GM12878 (cell line): ENCODE results near the gene ZNF761. TPM values are rescaled to one million over a fixed set of nuclear protein-coding genes. Genes with fewer than 3 reads are reported as not detected.
"Not testable (repeated sequence)": the region's sequence is repeated elsewhere in the genome, so short reads cannot be mapped to it uniquely, and the experiment has no call there.

Experiments
- ATAC-seq: fragments of 200-7000 bp; cut with Tn5 transposase; 3 replicates; pipeline ENCODE4 v1.9.1; 2020; ENCODE audit warnings: mild to moderate bottlenecking, moderate library complexity
- BruUV-seq: library from RNA; stranded (reverse); fragments of 400-500 nt; replicated peaks from 2 replicates; lab custom pipeline; 2021; lab: Mats Ljungman, UMichigan
- CTCF ChIA-PET: fragments of 300-600 bp; sonication (Branson Sonifier 250); formaldehyde crosslinking; extraction: SDS; loops from one replicate; lab custom pipeline; 2021; ENCODE audit warnings: inconsistent platforms; lab: Yijun Ruan, JAX
- POLR2A ChIA-PET: fragments of 350-600 bp; formaldehyde crosslinking; extraction: SDS; loops from one replicate; lab custom pipeline; 2021; ENCODE audit warnings: inconsistent platforms; lab: Charles Lee
- RAD21 ChIA-PET: fragments of 300-600 bp; sonication (Branson Sonifier 250); formaldehyde crosslinking; loops from one replicate; lab custom pipeline; 2023; ENCODE audit warnings: antibody characterized with exemption; ENCODE audit not compliant: unreplicated experiment; lab: Charles Lee
- SMC1A ChIA-PET: fragments of 300-600 bp; sonication (Branson Sonifier 250); formaldehyde crosslinking; loops from one replicate; lab custom pipeline; 2023; ENCODE audit not compliant: unreplicated experiment, uncharacterized antibody; lab: Charles Lee
- DNase-seq: peaks from one replicate; pipeline ENCODE4 v3.0.0-alpha.2; 2011; ENCODE audit warnings: low read depth, low spot score
- FAIRE-seq: peaks from 3 replicates; lab custom pipeline; 2011; peaks lifted over from hg19 to GRCh38; lab: Jason Lieb, UNC
- H2AFZ ChIP-seq: 2 replicates; pipeline ENCODE4 v1.6.0; 2011; ENCODE audit warnings: low read depth, low read length, control low read depth; ENCODE audit not compliant: control insufficient read depth
- H3K27ac ChIP-seq: 2 replicates; pipeline ENCODE4 v1.5.1; 2011; ENCODE audit warnings: control low read depth; ENCODE audit not compliant: control insufficient read depth, insufficient read depth
- H3K27me3 ChIP-seq, 2 experiments: replicated peaks in 1 of 2; 2 replicates each; pipeline versions ENCODE4 v1.6.0 to v1.6.1; 2011; ENCODE audit warnings: low read length in 1 of 2; ENCODE audit not compliant: control insufficient read depth in 2 of 2, insufficient read depth in 2 of 2
- H3K36me3 ChIP-seq, 2 experiments: 2 replicates each; pipeline ENCODE4 v1.5.1; 2011; ENCODE audit warnings: low read length in 1 of 2; ENCODE audit not compliant: control insufficient read depth in 2 of 2, insufficient read depth in 2 of 2
- H3K4me1 ChIP-seq: 2 replicates; pipeline ENCODE4 v1.6.1; 2011; ENCODE audit warnings: mild to moderate bottlenecking, low read length, moderate library complexity, mixed read lengths; ENCODE audit not compliant: control insufficient read depth, insufficient read depth
- H3K4me2 ChIP-seq: 2 replicates; pipeline ENCODE4 v1.6.0; 2011; ENCODE audit warnings: control low read depth; ENCODE audit not compliant: control insufficient read depth, insufficient read depth
- H3K4me3 ChIP-seq: fragments of 200-600 bp; sonication (generic); 2 replicates; pipeline ENCODE4 v1.5.1; 2016
- H3K79me2 ChIP-seq: 2 replicates; pipeline ENCODE4 v1.6.0; 2011; ENCODE audit warnings: low read length; ENCODE audit not compliant: control insufficient read depth, insufficient read depth
- H3K9ac ChIP-seq: 2 replicates; pipeline ENCODE4 v1.8.0; 2011; ENCODE audit warnings: low read length, control low read depth, mixed read lengths; ENCODE audit not compliant: control insufficient read depth, insufficient read depth
- H3K9me3 ChIP-seq: replicated peaks from 3 replicates; pipeline ENCODE4 v1.5.1; 2011; ENCODE audit warnings: mild to moderate bottlenecking, low read length; ENCODE audit not compliant: control insufficient read depth, insufficient read depth
- H4K20me1 ChIP-seq: 2 replicates; pipeline ENCODE4 v1.6.0; 2011; ENCODE audit not compliant: control insufficient read depth, insufficient read depth
- ZBTB11 ChIP-seq: fragments of 450-650 bp; formaldehyde crosslinking; IDR thresholded peaks from 2 replicates; pipeline ENCODE4 v1.5.0; 2022; ENCODE audit warnings: mild to moderate bottlenecking, missing genetic modification characterization
- WGBS: methylation state at CpG from one replicate; pipeline ENCODE4 v1.1.6; 2016; ENCODE audit warnings: low lambda C conversion rate; ENCODE audit not compliant: insufficient replicate concordance, insufficient coverage; ENCODE audit errors: missing lambda C conversion rate; 5-methylcytosine and 5-hydroxymethylcytosine counted together
- in situ Hi-C: fragments of 300-500 bp; cut with MboI; formaldehyde crosslinking; loops from 9 replicates; pipeline ENCODE4 v1.14.3; 2018; ENCODE audit warnings: mixed read lengths
- intact Hi-C: fragments of 100-400 bp; cut with micrococcal nuclease; formaldehyde crosslinking; loops from one replicate; pipeline ENCODE4 v1.14.2; 2022; ENCODE audit not compliant: unreplicated experiment
- polyA plus RNA-seq, 11 experiments: library from polyadenylated mRNA; depleted of rRNA in 4 of 11; unstranded in 6 of 11; stranded (reverse) in 5 of 11; fragments of >200 nt; fragmentation: Nextera tagmentation in 4 of 11; fragmentation: Illumina TruSeq in 1 of 11; extraction: Ambion mirVana in 4 of 11; extraction: Trizol in 1 of 11; gene quantifications; 1 replicate in 1 of 11; 2 replicates in 10 of 11; pipeline versions ENCODE4 v1.2.1 to v1.2.3, GENCODE V29; 2011 to 2016; ENCODE audit warnings: inconsistent platforms in 2 of 11, missing spikeins in 2 of 11, low read depth in 1 of 11
- total RNA-seq, 4 experiments: library from RNA; depleted of rRNA in 3 of 4; stranded (reverse); fragments of >200 nt in 3 of 4; fragmentation: Illumina TruSeq in 1 of 4; extraction: Trizol in 1 of 4; gene quantifications; 2 replicates each; pipeline versions ENCODE4 v1.2.1 to v1.2.3, GENCODE V29; 2013 to 2021

ZNF761 gene
- total and polyA plus RNA-seq, 10 of the 15 experiments (the other 5 are each of a cell fraction or from before 2014, with no cell fraction given) = 7.9 to 22.7 (median 10.6) TPM

GRCh38 chr19:53492153-53492552 lies 60.4 kb downstream of the ZNF761 start (continued):
- no peak for TF ChIP-seq ZBTB11 (CRISPR knock-in tag)

- H3K4me1 ChIP-seq, BruUV-seq, in situ Hi-C loops, SMC1A ChIA-PET, POLR2A ChIA-PET, H3K9ac ChIP-seq, RAD21 ChIA-PET, FAIRE-seq, H3K27ac ChIP-seq, H3K9me3 ChIP-seq, H3K36me3 ChIP-seq, DNase-seq, H3K27me3 ChIP-seq, CTCF ChIA-PET, ATAC-seq, H3K4me2 ChIP-seq, H2AFZ ChIP-seq, H3K4me3 ChIP-seq, H3K79me2 ChIP-seq, intact Hi-C loops, H4K20me1 ChIP-seq: not testable (repeated sequence)
- 71% methylated on average over 11 of the region's 11 CpGs for WGBS
Observed at GRCh38 chr19:53497311-53498023, 65.7 kb downstream of the ZNF761 start.

- ATAC-seq, CTCF ChIA-PET, H3K9ac ChIP-seq, FAIRE-seq, H3K4me3 ChIP-seq, H3K4me1 ChIP-seq, DNase-seq, H3K79me2 ChIP-seq, H3K9me3 ChIP-seq, BruUV-seq, H3K36me3 ChIP-seq, intact Hi-C loops, H3K27ac ChIP-seq, H3K4me2 ChIP-seq, POLR2A ChIA-PET, H3K27me3 ChIP-seq, RAD21 ChIA-PET, H4K20me1 ChIP-seq, in situ Hi-C loops, SMC1A ChIA-PET, H2AFZ ChIP-seq: not testable (repeated sequence)
- 85% methylated on average over 4 of the region's 4 CpGs for WGBS
Observed at GRCh38 chr19:53498024-53498395, 66.2 kb downstream of the ZNF761 start.

GRCh38 chr19:53503151-53503550 lies 71.4 kb downstream of the ZNF761 start:
- H3K4me3 ChIP-seq, H3K79me2 ChIP-seq, H3K27ac ChIP-seq, H3K9me3 ChIP-seq, H3K27me3 ChIP-seq, DNase-seq, BruUV-seq, SMC1A ChIA-PET, H3K4me2 ChIP-seq, H2AFZ ChIP-seq, H4K20me1 ChIP-seq, CTCF ChIA-PET, FAIRE-seq, intact Hi-C loops, ATAC-seq, H3K36me3 ChIP-seq, in situ Hi-C loops, H3K9ac ChIP-seq, H3K4me1 ChIP-seq, POLR2A ChIA-PET, RAD21 ChIA-PET: not testable (repeated sequence)
- WGBS = 57% methylated on average over 7 of the region's 7 CpGs
